HG03064 (cell line): Measurements from ENCODE around the gene CPA4.

Source experiments
- ATAC-seq: cut with Tn5 transposase; IDR thresholded peaks from one replicate; pipeline ENCODE4 v1.9.1; 2021; ENCODE audit warnings: low read depth; ENCODE audit not compliant: unreplicated experiment

CPA4 gene

GRCh38 chr7:130274983-130275591, 17.9 kb upstream of the CPA4 start:
- no peak for ATAC-seq

GRCh38 chr7:130275826-130276297, 17.1 kb upstream of the CPA4 start:
- ATAC-seq = no peak

- no peak for ATAC-seq
Measured at GRCh38 chr7:130276796-130277762, 15.9 kb upstream of the CPA4 start.

DNA sequence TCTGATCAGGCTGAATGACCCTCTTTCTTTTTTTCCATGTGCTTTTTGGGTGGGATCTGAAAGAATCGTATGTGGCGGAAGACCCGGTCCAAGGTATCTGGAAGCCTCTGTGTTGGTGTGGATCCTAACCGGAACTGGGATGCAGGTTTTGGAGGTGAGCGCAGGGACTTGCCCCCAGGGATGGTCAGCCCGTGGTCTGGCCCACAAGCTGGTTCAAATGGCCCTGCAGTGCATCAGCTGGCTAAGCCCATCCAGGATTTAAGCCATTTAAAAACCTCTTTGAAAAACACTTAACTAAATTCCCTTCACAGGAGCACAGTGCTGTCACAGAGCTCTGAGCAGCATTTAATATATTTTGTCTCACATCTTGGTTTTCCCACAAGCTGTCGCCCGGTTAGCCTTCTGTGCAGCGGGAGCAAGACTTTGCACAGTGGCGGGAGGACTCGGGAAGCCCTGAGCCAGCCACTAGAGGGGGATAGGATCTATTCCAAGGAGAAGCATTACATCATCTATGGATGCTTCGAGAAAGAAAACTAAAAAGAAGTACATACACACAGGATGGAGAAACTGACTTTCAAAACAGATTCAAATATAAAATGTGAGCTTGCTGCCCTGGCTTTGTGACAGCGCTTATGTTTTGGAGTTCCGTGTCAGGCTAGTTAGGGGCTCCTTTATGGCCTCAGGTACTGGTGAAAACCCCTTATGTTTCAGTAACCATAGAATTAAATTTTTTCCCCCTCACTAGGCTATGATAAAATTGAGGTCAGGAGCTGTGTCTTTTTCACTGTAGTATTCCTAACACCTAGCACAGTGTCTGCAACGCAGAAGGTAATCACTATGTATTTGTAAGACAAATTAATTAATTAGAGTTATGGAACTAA, 15.0 kb upstream of the CPA4 start:
- no peak for ATAC-seq

GRCh38 chr7:130278860-130279259, 14.1 kb upstream of the CPA4 start:
- ATAC-seq = no peak

GRCh38 chr7:130279286-130279685, 13.7 kb upstream of the CPA4 start:
- ATAC-seq = no peak

DNA sequence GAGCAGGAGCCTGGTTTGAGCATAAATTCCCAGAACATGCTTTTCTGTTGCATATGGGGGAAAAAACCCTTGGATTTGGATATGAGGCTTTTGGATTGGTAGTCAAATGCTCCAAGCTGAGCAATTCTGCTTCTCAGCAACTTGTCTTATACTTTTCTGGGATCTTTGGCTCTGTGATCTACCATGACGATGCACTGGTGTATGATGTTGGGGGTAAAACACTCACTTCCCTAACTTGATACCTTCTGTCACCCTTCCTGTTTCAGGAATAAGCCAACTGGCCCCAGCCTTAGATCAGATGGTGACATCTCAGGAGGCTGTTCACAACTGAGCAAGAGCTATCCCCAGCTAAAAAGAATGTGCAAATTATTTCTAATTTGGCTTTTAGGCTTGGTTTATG, 13.1 kb upstream of the CPA4 start:
- no peak for ATAC-seq

DNA sequence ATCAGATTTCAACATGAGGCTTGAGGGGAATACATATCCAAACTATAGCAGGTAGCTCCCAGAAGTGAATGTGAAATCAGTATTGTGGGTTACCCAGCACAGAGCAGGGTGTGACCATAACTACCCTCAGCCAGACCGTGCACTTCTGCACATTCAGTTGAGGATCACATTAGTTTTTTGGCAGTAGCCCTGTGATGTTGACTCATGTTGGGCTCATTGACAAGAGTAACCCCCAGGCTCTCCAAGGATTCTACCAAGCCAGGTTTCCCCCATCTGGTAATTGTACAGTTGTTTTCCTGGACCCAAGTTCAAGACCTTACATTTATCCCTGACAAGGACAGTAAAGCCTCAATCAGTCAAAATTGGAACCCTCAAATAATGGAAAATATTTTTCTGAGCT, 11.7 kb upstream of the CPA4 start:
- no peak for ATAC-seq

- ATAC-seq = no peak
Measured at GRCh38 chr7:130286881-130287280, 6.1 kb upstream of the CPA4 start.

DNA sequence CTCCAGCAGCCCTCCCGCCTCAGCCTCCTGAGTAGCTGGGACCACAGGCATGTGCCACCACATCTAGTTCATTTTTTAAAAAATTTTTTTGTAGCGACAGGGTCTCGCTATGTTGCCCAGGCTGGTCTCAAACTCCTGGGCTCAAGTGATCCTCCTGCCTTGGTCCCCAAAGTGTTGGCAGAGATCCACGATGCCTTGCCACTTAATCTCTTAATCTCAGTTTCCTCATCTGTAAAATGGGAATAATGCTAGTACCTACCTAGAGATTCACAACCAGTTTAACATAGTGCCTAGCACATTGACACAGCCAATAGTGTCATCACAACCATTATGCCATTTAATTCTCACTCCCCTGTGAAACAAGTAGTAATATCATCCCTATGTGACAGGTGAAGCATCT, 4.8 kb upstream of the CPA4 start:
- no peak for ATAC-seq

DNA sequence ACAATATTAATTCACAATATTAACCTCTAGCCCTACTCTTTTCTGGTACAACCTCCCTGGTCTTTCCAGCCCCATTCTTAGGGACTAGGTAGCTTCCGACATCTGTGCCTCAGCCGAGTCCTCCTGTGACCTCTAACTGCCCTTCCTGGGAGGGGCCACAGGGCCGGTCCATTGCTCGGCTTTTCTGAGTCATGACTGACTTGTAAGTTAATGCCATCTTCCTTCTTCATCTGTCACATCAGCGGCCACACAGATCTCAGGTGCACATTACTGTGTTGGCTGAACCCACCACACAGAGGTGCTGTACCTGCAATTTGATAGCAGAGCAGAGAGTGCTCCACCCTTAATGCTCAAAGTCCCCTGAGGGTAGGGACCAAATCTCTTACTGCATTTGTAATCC, 4.1 kb upstream of the CPA4 start:
- ATAC-seq = no peak

GRCh38 chr7:130289478-130289877, 3.5 kb upstream of the CPA4 start:
- ATAC-seq = no peak

- ATAC-seq = no peak
Measured at GRCh38 chr7:130290745-130291144, 2.2 kb upstream of the CPA4 start.

DNA sequence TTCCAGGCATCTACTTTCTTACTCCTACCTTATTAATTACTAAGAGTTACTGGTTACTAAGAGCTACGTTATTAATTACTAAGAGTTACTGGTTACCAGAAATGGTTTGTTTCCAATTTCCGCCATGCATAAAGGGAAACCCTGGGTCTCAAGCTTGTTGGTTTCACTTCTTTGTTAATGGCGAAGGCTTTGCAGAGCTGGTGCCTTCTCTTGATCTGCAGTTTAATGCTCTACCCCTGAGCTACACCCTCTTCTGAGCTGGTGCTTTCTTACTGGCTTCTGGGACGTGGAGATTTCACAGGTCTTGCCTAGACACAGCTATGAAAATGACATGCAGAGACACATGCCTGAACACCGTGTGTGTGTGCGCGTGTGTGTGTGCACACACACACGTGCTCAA, 560 bp downstream of the CPA4 start:
- no peak for ATAC-seq

DNA sequence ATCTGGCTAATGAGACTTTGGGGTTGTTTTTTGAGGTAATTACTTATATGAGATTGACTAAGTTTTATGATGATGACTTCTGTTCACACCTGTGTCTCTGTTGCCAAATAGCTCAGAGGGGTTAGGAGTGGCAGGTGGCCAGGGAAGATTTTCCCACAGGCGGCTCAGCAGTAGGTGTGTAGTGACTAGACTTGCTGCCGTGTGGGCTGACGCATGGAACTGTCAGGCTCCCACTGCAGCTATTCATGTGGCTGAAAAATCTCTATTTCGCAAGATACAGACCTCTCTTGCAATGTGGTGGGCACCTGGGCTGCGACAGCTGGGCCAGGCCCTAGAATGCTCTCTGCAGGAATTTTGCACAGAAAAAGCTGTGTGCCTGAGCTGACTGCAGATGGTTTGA, 1.4 kb downstream of the CPA4 start:
- ATAC-seq = no peak

DNA sequence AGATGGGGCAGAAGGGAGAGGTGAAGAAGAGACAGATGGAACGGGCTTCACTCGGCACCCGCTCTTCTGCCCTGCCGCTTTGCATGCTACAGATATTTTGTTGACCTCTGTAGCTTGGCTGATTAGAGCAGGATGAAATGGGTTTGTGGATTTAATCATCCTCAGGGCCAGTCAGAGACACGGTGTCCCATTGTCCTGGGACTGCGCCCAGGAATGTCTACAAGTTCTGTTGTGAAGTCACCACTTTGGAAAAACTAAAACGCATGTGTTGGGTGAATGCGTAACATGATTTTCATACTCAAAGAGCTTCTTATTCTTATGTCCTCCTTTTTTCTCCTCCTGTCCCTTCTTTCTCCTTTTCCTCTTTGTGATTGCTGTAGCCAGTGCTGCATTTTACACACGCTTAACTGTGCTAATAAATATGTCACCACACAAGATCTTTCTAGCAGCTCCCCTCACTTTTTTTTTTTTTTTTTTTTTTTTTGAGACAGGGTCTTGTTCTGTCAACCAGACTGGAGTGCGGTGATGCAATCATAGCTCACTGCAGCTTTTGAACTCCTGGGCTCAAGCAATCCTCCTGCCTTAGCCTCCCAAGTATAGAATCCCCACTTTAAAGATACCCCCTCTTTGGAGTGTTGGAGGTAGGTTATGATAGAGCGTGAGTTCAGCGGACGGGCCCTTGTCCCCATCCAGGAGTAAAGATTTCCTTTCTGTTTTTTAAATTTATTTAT, 3.4 kb downstream of the CPA4 start:
- no peak for ATAC-seq

GRCh38 chr7:130297628-130298543, 4.9 kb downstream of the CPA4 start:
- ATAC-seq = no peak

DNA sequence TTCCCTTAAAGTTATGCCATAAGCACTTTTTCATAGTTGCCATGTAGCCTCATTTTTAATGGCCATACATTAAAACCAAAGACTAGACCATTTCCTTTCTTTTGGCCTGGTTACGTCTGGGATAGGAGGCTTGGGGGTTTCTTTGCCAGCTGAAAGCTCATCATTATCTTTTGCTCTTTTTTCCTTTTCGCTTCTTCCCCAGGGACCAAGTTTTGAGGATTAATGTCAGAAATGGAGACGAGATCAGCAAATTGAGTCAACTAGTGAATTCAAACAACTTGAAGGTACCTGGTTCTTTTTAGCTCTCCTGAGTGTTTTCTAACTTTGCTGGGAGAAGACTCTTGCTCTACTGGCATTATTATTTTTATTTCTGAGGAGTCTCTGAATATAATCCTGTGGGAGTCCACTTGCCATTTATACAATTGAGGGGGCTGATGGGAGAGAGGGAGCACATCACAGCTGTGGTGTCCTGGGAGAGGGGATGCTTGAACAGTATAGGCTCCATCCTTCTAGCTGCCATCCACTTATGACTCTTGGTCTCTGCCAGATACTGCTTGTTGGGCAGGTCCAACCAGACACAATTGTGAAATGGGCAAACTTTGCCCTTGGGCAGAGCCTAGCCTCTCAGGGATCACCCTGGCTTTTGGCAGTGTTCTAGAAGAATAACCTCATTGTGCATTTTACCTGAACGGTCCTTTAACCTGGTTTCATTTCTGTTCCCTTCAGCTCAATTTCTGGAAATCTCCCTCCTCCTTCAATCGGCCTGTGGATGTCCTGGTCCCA, 5.8 kb downstream of the CPA4 start:
- no peak for ATAC-seq

- ATAC-seq = no peak
Measured at GRCh38 chr7:130299866-130300265, 6.9 kb downstream of the CPA4 start.
